ENCODE measurements around the gene HNRNPF. TPM values are rescaled to one million over a fixed set of nuclear protein-coding genes. Genes with fewer than 3 reads are reported as not detected.
"Not testable (repeated sequence)": the region's sequence is repeated elsewhere in the genome, so short reads cannot be mapped to it uniquely, and the experiment has no call there.

Gene HNRNPF
- total RNA-seq, 2 experiments from 2014 or later: 442 to 445 TPM

GRCh38 chr10:43427166-43427825 lies 18.3 kb upstream of the HNRNPF start:
- Mint-ChIP-seq H3K27me3 (no peaks in the 10 kb centered on the region), H3K9me3 (no peaks in the 10 kb centered on the region), H3K27ac (peak overlapping the region; percentile 71), H3K36me3 (ENCODE audit: low read depth) (no peaks in the 10 kb centered on the region), H3K4me3 (peak overlapping the region; percentile 46), H3K4me1 (ENCODE audit: low read depth) (peaks cover 13% of the 10 kb centered on the region)
- intact Hi-C loops (cut with micrococcal nuclease): no loop called here
- ChIA-PET CTCF (interaction anchor here (0.6 kb wide), 1 partner anchor 14 kb away, joined by 3 read pairs; no protein-coding TSS in a partner anchor), POLR2A (interaction anchor here (0.8 to 2.1 kb wide), 8 partner anchors 9 to 29 kb away, joined by 3 to 10 read pairs (median 5); partner anchors contain the start of gene ZNF487)
- ATAC-seq (peak; percentile 74), DNase-seq (peak; percentile 66)
- TF ChIP-seq, protein P1, sequence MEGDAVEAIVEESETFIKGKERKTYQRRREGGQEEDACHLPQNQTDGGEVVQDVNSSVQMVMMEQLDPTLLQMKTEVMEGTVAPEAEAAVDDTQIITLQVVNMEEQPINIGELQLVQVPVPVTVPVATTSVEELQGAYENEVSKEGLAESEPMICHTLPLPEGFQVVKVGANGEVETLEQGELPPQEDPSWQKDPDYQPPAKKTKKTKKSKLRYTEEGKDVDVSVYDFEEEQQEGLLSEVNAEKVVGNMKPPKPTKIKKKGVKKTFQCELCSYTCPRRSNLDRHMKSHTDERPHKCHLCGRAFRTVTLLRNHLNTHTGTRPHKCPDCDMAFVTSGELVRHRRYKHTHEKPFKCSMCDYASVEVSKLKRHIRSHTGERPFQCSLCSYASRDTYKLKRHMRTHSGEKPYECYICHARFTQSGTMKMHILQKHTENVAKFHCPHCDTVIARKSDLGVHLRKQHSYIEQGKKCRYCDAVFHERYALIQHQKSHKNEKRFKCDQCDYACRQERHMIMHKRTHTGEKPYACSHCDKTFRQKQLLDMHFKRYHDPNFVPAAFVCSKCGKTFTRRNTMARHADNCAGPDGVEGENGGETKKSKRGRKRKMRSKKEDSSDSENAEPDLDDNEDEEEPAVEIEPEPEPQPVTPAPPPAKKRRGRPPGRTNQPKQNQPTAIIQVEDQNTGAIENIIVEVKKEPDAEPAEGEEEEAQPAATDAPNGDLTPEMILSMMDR (IDR thresholded peaks at IDR 0.05): no peak

- H3K27ac Mint-ChIP-seq; ATAC-seq; intact Hi-C loops (cut with micrococcal nuclease); DNase-seq; H3K36me3 Mint-ChIP-seq (ENCODE audit: low read depth); CTCF ChIA-PET; POLR2A ChIA-PET; H3K9me3 Mint-ChIP-seq; H3K27me3 Mint-ChIP-seq; H3K4me3 Mint-ChIP-seq: not testable (repeated sequence)
- H3K4me1 Mint-ChIP-seq (ENCODE audit: low read depth): peaks cover 15% of the 10 kb centered on the region
Observed at GRCh38 chr10:43426476-43426875, 17.5 kb upstream of the HNRNPF start.

DNA sequence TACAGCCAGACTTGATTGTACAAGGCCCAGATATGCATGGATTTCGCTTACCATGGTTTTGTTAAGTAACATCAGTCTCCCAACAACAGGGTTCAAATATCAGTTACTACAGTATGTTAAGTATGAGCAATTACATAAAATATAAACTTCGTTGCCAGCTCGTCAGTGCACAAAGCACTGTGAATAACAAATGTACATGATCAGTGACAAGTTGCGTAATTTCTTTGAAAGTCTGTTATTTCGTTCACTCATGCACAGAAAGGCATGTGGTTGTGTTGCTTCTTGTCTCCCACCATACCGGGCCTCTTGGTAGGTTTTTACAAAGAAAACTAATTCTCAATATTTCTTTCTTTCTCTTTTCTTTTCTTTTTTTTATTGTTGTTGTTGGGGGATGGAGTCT lies 15.4 kb upstream of the HNRNPF start:
- H3K27me3 Mint-ChIP-seq: no peaks in the 10 kb centered on the region
- ChIA-PET CTCF (interaction anchor here (1.0 kb wide), 1 partner anchor 8 kb away, joined by 3 read pairs; no protein-coding TSS in a partner anchor), POLR2A (interaction anchor here (1.0 to 2.4 kb wide), 2 partner anchors 12 to 17 kb away, joined by 4 to 8 read pairs; no protein-coding TSS in a partner anchor)
- DNase-seq (no peak), ATAC-seq (no peak)
- H3K4me3 Mint-ChIP-seq: no peak overlapping the region
- intact Hi-C loops (cut with micrococcal nuclease): no loop called here
- no peak overlapping the region for H3K27ac Mint-ChIP-seq
- H3K9me3 Mint-ChIP-seq: no peaks in the 10 kb centered on the region
- TF ChIP-seq, protein P1 (IDR thresholded peaks at IDR 0.05): no peak
- H3K36me3 Mint-ChIP-seq (ENCODE audit: low read depth): peaks cover 5% of the 10 kb centered on the region
- peaks cover 28% of the 10 kb centered on the region for H3K4me1 Mint-ChIP-seq (ENCODE audit: low read depth)

GRCh38 chr10:43421944-43422343 lies 13.0 kb upstream of the HNRNPF start:
- ATAC-seq; DNase-seq; CTCF ChIA-PET; H3K27ac Mint-ChIP-seq; H3K27me3 Mint-ChIP-seq; H3K9me3 Mint-ChIP-seq; H3K36me3 Mint-ChIP-seq (ENCODE audit: low read depth): not testable (repeated sequence)
- POLR2A ChIA-PET: interaction anchor here (0.6 to 5.7 kb wide), 4 partner anchors 15 to 666 kb away, joined by 3 to 111 read pairs (median 32); partner anchors contain the start of genes HNRNPF and ZNF487
- Mint-ChIP-seq H3K4me1 (ENCODE audit: low read depth) (peaks cover 36% of the 10 kb centered on the region), H3K4me3 (peak overlapping the region; percentile 77)
- intact Hi-C loops (cut with micrococcal nuclease): loop anchor here (1.0 to 2.0 kb wide), 2 partner anchors 15 to 31 kb away; no protein-coding TSS in a partner anchor

DNA sequence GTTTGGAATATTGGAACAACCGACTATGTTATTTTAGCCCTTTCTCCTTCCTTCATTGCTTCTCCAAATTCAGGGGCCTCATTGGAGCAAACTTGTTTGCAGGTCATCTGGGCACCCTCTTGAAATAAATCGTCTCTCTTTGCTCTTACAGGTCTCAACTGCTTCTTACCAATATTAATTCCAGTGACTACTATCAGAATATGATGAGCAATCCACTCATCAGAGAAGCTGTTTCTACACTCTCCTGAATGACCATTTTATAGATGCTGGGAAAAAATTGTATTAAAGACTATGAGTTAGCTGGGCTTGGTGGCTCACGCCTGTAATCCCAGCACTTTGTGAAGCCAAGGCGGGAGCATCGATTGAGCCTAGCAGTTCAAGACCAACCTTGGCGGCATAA lies 12.5 kb upstream of the HNRNPF start:
- intact Hi-C loops (cut with micrococcal nuclease): loop anchor here (1.0 to 2.0 kb wide), 2 partner anchors 15 to 32 kb away; no protein-coding TSS in a partner anchor
- CTCF ChIA-PET: no interaction called here
- H3K36me3 Mint-ChIP-seq (ENCODE audit: low read depth): peaks cover 5% of the 10 kb centered on the region
- POLR2A ChIA-PET: interaction anchor here (0.6 to 5.7 kb wide), 4 partner anchors 14 to 666 kb away, joined by 3 to 111 read pairs (median 32); partner anchors contain the start of genes HNRNPF and ZNF487
- no peaks in the 10 kb centered on the region for H3K9me3 Mint-ChIP-seq
- H3K4me3 Mint-ChIP-seq: peak overlapping the region; percentile 77
- no peaks in the 10 kb centered on the region for H3K27me3 Mint-ChIP-seq
- ATAC-seq: no peak
- peaks cover 36% of the 10 kb centered on the region for H3K4me1 Mint-ChIP-seq (ENCODE audit: low read depth)
- DNase-seq: no peak
- TF ChIP-seq, protein P1 (IDR thresholded peaks at IDR 0.05): no peak
- H3K27ac Mint-ChIP-seq: peak overlapping the region; percentile 37

- peaks cover 5% of the 10 kb centered on the region for H3K36me3 Mint-ChIP-seq (ENCODE audit: low read depth)
- DNase-seq (no peak), ATAC-seq (no peak)
- ChIA-PET POLR2A (interaction anchor here (0.8 to 5.7 kb wide), 9 partner anchors 8 to 31 kb away, joined by 3 to 111 read pairs (median 4); partner anchors contain the start of genes HNRNPF and ZNF487), CTCF (no interaction called here)
- H3K9me3 Mint-ChIP-seq: no peaks in the 10 kb centered on the region
- TF ChIP-seq, protein P1 (IDR thresholded peaks at IDR 0.05): no peak
- H3K4me3 Mint-ChIP-seq: peak overlapping the region; percentile 77
- intact Hi-C loops (cut with micrococcal nuclease): loop anchor here (1.0 to 2.0 kb wide), 2 partner anchors 14 to 32 kb away; no protein-coding TSS in a partner anchor
- peaks cover 35% of the 10 kb centered on the region for H3K4me1 Mint-ChIP-seq (ENCODE audit: low read depth)
- H3K27me3 Mint-ChIP-seq: no peaks in the 10 kb centered on the region
- peak overlapping the region; percentile 94 for H3K27ac Mint-ChIP-seq
Observed at GRCh38 chr10:43421201-43421507, 12.2 kb upstream of the HNRNPF start.
